Epithelial cell of proximal tubule (primary cell): Measurements from ENCODE around the gene SYNJ2. TPM values are rescaled to one million over a fixed set of nuclear protein-coding genes. Genes with fewer than 3 reads are reported as not detected.

ENCODE experiments used
- DNase-seq: peaks from one replicate; pipeline ENCODE4 v3.0.0-alpha.2; 2011; ENCODE audit warnings: low read depth
- H3K4me3 ChIP-seq: 2 replicates; pipeline ENCODE4 v1.5.1; 2011; ENCODE audit warnings: low read depth, mild to moderate bottlenecking, low read length
- total RNA-seq: library from RNA; depleted of rRNA; stranded (reverse); fragments of >200 nt; gene quantifications from 2 replicates; pipeline ENCODE4 v1.2.3, GENCODE V29; 2015
- TF ChIP-seq, protein P1 (sequence below): conservative IDR thresholded peaks from 2 replicates; pipeline ENCODE4 v1.5.1; 2012; ENCODE audit warnings: low read depth, mild to moderate bottlenecking, low read length

The SYNJ2 gene
- total RNA-seq, 1 donor from 2014 or later, result 19.1 TPM

DNA sequence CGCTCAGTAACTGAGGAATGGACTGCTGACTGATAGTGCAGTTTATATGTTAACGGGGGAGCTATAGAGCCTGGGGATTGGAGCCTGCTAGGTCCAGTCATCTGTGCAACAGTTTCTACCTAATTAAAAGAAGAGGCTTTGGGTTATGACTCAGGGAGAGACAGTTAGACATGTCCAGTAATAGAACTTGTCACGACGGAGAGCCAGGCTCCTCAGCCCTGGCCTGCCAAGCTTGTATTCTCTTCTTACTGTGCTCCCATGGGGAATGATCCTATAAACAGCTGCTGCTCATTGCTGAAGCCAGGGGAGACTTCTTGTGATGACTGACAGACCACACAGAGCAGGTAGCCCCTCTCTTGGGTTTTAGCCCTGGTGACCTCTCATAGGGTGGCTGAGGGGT lies 69.3 kb downstream of the SYNJ2 start:
- DNase-seq, result no peak
- H3K4me3 ChIP-seq, result no peak overlapping the region
- TF ChIP-seq, protein P1, sequence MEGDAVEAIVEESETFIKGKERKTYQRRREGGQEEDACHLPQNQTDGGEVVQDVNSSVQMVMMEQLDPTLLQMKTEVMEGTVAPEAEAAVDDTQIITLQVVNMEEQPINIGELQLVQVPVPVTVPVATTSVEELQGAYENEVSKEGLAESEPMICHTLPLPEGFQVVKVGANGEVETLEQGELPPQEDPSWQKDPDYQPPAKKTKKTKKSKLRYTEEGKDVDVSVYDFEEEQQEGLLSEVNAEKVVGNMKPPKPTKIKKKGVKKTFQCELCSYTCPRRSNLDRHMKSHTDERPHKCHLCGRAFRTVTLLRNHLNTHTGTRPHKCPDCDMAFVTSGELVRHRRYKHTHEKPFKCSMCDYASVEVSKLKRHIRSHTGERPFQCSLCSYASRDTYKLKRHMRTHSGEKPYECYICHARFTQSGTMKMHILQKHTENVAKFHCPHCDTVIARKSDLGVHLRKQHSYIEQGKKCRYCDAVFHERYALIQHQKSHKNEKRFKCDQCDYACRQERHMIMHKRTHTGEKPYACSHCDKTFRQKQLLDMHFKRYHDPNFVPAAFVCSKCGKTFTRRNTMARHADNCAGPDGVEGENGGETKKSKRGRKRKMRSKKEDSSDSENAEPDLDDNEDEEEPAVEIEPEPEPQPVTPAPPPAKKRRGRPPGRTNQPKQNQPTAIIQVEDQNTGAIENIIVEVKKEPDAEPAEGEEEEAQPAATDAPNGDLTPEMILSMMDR, result no peak

DNA sequence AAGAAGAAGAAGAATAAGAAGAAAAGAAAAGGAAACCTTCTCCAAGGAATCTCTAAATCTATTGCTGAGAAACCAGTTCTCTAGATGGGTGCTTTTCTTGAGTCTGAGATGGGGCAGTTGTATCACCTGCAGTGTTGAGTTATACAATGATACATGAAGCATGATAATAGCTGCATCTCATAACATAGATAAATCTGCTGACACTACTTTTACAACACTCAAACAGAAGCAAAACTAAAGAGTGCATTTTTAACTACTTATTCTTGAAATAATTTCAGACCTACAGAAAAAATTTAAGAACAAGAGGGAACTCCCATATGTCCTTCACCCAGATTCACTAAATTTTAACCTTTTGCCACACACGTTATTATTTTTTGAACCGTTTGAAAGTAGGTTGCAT lies 70.3 kb downstream of the SYNJ2 start:
- DNase-seq, result no peak
- TF ChIP-seq, protein P1, result no peak
- no peak overlapping the region for H3K4me3 ChIP-seq

- DNase-seq, result no peak
- H3K4me3 ChIP-seq, result no peak overlapping the region
- TF ChIP-seq, protein P1, result no peak
Observed at GRCh38 chr6:158053377-158054313, 72.0 kb downstream of the SYNJ2 start.

GRCh38 chr6:158056355-158056754 lies 74.7 kb downstream of the SYNJ2 start:
- no peak for DNase-seq
- TF ChIP-seq, protein P1, result no peak
- no peak overlapping the region for H3K4me3 ChIP-seq

- H3K4me3 ChIP-seq, result no peak overlapping the region
- TF ChIP-seq, protein P1, result no peak
- DNase-seq, result no peak
Observed at GRCh38 chr6:158056804-158057203, 75.1 kb downstream of the SYNJ2 start.

- peak; percentile 74 for DNase-seq
- TF ChIP-seq, protein P1, result no peak
- H3K4me3 ChIP-seq, result no peak overlapping the region
Observed at GRCh38 chr6:158057213-158057987, 75.7 kb downstream of the SYNJ2 start.
